HS-27A (cell line): ENCODE measurements around the gene ELP2.
A peak's percentile ranks its signal among the peaks of the same experiment; 100 is the strongest.

Experiments
- DNase-seq: peaks from one replicate; pipeline ENCODE4 v3.0.0-alpha.2; 2012; ENCODE audit warnings: low read depth, missing footprints

ELP2 gene

DNA sequence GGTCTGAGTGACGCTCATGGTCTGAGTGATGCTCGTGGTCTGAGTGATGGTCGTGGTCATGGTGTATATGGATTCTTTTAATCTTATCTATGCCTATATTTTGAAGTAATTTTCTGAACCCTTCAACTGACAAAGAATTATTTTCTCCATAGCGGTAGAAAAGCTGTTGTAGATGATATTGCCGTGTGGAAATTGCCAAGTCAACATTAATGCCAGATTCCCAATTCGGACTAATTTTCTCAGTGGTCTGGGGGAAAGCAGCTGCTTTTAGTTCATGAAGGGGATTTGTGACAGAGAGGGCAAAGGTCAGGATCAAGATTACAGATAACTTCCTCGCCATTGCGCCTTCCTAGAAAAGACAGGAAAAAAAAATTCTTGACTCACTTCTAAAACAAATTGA lies 3.0 kb upstream of the ELP2 start:
- DNase-seq: no peak

DNA sequence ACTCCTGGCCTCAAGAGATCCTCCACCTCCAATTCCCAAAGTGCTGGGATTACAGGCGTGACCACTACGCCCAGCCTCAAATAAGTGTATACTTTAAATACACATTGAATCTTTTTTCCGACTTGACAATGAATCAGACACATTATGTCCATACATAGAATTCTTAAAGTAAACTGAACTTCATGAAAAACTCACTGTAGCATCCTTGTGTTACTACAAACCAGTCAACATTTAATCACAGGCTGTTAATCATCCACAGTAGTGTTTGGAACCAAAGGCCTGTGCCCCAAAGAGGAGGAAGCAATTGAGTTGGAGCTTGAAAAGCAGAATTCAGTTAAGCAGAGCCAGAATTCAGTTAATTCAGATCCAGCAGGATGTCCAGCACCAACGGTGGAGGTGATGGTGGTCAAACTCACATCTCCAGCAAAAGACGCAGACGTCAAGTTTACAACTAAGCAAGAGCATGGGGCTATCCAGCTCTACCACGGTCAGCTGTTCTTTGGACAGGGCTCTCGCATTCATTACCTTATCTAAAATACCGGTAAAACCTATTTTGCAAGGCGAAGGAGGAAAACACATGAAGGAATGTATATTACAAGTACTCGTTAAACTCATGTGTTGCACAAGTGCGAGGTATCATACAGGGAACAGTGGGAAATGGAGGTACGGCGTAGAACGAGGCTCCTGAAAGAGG lies 1.7 kb upstream of the ELP2 start:
- no peak for DNase-seq

DNA sequence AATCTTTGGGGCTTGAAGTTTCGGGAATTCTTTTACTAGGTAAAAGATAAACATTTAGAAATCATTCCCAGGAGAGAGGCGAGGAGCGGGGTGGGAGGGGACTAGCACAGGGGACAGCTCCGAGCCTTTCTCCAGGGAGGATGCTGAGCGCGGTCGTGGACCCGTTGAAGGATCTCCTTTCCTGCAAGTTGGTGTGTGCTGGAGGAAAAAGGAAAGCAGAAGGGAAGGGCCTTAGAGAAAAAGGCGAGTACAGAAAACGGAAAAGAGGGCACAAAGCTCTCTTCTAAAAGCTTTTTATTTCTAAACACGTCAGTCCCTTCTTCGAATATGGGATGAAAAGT lies 1.2 kb upstream of the ELP2 start:
- DNase-seq: no peak

DNA sequence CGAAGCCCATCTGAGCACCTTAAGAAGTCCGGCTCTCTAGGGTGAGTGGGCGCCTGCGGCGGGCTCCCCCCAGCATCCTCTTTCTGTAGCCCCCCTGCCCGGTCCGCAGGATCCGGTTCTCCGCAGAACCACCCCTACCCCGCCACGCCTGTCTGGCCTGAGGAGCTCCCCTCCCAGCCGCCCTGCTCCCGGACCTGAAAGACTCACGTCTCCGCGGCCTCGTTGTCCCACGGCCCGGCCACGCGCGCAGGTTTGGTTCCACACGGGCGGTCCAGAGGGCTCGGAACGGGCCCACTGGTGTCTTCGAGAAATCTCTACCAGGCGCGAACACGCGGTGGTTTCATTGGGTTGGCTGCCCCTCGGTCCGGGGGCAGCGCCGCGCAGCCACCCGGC lies 796 bp upstream of the ELP2 start:
- no peak for DNase-seq

DNA sequence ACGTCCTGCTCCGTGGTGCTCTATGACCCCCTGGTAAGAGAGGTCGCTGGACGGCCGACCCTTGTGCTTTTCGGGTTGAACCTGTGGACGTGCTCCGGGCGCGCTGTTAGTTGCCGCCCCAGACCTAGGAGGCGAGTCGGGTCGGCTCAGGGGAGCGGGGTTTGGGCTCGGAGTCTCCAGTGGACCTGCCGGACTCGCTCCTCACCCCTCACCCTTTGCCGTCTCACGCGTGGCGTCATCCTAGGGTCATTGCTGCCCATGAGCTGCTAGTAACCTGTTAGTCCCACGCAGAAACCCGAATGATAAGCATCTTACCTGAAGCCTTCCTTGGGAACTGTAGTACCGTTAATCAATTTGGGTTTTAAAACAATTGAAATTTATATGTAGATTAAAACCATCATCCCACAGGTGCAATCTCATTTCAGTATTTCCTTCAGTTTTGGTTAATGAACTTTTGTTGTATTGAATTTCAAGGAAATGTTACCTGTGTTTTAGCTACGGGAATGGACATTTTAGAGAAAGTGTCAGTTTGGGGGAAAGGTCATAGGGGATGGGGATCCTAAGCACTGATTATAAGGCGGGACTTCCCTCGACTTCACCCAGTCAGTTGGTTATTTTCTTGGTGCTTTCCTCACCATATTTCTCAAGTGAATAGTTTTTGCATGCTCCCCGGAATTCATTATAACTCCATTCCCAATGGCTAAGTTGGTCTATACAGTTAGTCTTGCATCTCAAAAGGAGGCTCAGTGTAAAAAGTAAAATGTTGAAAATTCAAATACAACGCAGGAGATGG lies 536 bp downstream of the ELP2 start:
- no peak for DNase-seq

DNA sequence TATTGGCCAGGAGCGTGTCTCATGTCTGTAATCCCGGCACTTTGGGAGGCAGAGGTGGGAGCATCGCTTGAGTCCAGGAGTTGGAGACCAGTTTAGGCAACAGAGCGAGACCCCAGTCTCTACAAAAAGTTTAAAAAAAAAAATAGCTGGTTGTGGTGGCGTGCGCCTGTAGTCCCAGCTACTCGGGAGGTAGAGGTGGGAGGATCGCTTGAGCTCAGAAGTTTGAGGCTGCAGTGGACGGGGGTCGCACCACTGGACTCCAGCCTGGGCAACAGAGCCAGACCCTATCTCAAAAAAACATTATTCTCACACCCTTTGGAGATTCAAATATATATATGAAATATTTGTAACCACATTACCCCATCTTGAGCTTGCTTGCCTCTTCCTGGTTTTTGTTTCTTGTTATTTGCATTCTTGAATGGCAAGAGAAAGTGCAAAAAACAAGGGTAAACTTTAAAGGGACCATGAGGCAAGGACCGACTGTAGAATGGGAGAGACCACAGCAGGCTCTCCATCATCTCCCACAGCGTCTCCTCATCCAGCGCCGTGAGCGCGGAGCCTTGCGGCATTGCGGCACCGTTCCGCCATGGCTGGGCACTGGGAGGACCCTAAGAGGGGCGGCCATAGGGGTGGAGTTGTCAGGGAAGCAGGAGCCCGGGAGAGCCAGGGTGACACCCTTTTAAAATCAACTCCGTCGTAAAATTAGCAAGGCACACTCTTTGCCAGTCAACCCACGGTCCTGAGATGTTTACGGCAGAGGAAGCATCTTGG lies 1.4 kb downstream of the ELP2 start:
- no peak for DNase-seq

DNA sequence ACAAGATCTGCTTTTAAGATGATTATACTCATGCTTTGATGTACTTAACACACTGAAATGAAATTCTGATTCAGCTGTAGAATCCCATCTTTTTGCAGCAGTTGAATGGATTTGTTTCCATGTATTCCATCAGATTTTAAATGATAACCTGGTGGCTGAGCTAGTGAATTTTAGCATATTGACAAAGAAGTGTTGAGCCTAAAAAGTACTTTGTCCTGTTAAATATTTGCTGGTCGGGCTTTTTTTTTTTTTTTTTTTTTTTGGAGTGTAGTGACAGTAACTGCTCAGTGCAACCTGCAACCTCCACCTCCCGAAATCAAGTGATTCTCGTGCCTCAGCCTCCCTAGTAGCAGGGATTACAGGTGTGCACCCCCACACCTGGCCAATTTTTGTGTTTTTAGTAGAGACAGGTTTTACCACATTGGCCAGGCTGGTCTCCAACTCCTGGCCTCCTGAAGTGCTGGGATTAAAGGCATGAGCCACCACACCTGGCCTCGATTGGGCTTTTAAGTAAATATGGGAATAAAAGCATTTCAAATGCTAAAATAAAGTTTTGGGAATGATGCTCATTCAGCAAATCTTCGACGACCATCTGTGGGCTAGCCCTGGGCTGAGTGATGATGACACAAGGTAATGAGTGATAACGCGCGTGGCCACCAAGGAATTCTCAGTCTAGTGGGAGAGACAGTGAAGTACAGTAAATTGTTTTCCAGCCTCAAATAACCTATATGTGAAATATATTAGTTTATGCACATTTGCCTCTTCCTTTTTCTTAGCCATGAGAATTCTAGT lies 2.2 kb downstream of the ELP2 start:
- no peak for DNase-seq

DNA sequence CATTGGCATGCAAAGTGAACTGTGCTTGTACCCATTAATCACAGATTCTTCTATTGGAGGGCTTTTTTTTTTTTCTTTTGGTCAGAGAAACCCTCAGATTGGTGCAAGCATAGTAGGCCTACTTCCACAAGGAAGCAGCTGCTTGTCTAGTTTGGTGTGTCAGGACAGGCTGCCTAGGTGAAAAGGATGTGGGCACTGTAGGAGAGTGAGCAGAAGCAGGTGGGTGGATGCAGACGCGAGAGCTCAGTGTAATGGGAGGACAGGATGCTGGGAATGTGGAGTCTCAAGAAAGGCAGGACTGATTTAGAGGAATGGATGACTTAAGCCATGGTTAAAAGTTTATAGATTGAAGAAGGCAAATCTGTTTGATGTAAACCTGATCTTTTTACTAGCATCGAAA lies 3.1 kb downstream of the ELP2 start:
- no peak for DNase-seq

DNA sequence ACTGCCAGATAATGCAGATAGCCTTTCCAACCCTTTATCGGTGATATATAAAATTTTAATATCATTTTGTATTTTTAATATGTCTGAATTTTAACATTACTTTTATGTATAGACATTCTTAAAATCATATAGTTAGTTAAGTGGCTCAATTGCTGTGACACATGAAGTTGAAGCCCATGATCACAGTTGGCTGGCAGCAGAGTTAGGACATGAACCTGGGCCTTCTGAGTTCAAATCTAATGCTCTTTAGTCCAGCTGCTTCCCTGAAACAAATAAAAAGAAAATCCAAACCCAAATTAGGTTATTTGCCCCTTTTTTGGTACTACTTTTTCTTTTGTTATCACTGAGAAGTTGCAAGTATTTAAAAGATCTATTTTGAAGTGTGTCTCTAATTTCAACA lies 5.6 kb downstream of the ELP2 start:
- DNase-seq: no peak

DNA sequence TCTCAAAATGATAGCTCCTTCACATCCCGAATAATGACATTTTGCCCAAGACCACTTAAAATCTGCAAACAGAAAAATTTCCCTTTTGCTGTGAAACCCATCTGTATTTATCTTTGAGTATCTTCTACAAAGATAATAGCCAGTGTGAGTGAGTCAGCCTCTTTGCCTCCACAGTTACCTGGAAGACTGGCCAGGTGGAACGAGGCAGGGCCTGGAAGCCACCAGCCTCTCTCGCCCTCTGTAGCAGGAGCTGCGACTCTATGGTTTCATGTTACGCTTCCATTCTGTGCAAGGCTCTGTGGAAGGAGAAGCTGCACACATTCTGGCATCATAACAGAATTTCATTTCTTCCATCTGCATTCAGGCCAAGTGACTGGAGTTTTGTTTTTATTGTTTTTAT lies 9.5 kb downstream of the ELP2 start:
- DNase-seq: no peak

DNA sequence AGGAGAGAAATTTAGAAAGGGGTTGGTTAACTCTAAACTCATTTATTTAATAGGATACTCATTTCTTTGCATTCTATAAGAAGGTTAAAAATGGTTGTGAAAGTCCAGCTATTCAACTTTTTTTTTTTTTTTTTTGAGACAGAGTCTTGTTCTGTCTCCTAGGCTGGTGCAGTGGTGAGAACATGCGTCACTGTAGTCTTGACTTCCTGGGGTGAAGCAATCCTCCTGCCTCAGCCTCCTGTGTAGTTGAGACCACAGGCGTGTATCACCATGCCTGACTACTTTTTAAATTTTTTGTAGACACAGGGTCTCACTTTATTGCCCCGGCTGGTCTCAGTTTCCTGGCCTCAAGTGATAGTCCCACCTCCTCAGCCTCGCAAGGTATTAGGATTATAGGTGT lies 11.9 kb downstream of the ELP2 start:
- DNase-seq: no peak

DNA sequence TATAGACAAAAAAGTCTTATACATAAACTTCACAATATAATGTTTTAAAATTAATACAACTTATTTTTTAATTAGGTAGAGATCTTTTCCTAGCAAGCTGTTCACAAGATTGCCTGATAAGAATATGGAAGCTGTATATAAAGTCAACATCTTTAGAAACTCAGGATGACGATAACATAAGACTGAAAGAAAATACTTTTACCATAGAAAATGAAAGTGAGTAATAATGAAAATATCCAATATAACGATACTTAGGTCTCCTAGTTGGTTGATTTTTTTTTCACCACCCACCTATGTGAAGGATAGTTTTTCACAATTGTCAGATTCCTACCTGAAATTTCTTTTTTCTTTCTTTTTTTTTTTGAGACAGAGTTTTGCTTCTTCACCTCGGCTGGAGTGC lies 13.1 kb downstream of the ELP2 start:
- DNase-seq: no peak

DNA sequence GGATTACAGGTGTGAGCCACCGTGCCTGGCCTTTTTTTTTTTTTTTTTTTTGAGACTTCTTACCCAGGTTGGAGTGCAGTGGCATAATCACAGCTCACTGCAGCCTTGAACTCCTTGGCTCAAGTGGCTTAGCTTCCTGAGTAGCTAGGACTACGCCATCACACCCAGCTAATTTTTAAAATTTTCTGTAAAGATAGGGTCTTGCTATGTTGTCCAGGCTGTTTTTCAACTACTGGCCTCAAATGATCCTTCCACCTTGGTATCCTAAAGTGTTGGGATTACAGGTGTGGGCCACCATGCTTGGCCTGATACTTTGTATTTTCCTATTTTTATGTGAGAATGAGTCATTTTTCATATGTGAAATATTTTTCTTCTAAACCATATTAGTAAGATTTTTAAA lies 13.7 kb downstream of the ELP2 start:
- no peak for DNase-seq

DNA sequence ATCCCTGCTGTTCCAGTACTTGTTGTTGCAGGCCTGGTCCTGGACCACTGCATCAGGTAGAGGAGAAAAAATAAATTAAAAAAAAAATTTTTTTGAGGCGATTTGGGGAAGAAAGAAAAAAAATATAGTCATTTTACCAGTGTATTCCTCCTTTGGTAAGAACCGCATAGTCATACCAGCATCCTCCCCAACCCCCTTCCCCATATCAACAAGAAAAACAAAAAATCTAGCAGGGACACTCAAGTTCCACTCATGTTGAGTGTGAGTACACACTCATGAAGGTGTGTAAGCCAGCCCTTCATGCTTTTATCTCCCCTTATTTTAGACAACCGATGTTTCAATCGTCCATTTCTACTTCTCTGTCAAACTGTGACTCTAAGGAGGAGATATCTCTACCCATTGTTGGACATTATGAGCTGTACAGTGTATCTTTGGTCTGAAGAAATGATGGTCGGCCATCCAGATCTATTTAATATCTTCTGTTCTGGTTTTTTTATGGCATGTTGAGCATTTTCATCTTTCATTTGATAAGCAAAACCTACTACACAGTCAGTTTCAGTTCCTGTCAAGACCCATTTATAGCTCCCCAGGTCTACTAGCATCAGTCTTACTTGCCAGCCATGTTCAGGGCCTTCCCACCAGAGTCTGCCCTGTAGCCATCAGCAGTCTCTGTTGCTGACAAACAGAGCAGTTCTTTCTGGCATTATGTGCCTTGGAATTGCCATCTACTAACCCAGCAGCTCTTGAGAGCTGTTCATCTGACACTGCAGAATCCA lies 20.0 kb downstream of the ELP2 start:
- no peak for DNase-seq

DNA sequence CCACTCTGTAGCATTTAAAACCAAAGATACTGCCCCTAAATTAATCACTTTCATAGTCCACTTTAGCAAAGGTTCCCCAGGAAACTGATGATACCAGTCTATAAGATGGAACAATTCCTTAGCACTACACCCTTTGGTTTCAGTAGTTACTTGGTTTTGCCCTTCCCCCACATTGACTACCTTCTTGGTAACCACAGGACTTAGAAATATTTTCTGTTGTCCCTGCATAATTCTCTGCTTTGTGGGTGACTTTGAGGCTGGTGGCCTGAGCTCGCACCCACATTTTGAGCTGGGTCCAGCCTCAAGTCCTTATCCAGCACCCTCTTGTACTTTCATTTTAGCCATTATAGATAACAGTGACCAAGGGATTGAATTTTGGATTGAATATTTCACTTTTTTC lies 23.1 kb downstream of the ELP2 start:
- no peak for DNase-seq

DNA sequence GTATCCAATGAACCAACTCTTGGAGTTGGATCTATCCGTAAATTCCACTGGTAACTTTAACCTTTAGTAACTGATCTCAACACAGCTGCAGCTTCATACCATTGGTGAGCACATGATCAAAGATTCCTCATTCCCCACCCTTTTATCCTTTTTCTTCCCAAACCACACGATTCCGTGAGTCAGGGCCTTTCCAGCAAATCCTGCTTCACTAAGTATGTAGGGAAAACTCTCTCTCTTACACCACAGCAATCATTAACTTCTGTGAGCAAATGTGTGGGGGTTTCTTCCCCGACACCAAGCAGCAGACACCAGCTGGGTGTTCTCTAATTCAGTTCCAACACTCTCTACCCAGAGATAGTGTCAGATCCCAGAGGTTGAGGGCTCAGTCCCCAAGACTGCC lies 23.5 kb downstream of the ELP2 start:
- peak; percentile 72 for DNase-seq

DNA sequence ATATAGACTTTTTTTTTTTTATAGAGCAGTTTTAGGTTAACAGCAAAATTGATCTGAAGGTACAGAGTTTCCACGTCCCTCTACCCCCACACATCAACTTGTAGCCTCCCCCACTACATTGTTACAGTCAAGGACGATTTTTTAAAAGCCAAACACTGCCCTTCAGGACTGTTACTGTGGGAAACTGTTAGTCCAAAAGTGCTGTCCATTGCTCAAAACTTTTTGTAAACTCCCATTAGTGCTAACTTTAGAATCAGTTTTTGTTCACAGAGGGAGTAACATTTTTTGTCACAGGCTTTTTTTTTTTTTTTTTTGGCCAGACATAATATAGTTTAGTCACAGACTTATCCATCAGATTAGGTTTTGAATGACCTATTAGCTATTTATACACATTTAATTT lies 24.1 kb downstream of the ELP2 start:
- DNase-seq: no peak

DNA sequence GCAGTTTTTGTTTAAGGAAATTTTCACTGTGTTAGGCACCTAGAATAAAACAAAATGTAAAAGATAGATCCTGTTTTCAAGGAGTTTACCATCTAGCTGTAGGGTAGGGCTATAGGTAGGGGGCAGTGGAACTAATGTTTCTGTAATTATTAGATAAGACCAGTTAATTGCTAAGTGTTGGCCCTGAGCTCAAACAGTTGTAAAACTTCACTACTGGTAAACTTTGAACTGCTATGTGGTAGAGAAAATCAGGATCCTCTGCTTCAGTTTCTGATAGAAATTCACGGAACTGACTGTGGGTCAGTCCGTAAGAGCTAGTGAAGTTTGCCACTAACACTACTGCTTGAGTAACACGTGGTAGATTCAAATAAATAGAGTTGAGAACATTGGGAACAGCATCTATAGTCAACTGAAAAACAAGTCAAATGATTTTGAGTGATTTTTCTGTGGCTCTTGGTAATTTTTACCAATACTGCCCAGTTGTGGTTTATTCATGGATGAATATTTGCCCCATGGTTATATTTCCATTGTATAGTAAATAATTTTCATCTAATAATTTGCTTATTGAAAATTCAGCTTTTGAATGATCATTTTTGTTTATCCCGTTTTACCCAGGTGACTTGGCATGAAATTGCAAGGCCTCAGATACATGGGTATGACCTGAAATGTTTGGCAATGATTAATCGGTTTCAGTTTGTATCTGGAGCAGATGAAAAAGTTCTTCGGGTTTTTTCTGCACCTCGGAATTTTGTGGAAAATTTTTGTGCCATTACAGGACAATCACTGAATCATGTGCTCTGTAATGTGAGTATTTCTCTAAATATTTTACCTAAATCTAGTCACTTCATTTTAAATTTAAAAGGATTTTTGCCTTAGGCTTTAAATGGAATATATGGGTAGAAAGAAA lies 26.4 kb downstream of the ELP2 start:
- DNase-seq: peak; percentile 27

DNA sequence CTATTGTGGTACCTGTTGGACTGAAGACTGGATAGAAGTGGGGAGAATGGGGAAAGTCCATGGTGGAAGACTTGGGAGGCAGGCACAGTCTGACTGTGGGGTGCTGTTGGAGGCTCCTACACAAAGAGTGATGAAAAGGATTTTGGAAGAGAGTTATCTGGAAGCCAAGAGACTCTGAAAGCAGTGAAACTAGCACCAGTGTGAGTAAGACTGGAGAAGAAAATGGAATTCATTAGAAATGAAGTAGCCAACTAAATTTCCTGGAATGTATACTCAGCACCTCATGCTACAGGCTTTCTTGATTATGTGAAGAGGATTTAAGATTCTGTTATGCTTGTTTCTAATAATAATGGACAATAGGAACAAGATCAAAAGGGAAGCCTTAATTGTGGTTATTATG lies 27.7 kb downstream of the ELP2 start:
- DNase-seq: no peak

DNA sequence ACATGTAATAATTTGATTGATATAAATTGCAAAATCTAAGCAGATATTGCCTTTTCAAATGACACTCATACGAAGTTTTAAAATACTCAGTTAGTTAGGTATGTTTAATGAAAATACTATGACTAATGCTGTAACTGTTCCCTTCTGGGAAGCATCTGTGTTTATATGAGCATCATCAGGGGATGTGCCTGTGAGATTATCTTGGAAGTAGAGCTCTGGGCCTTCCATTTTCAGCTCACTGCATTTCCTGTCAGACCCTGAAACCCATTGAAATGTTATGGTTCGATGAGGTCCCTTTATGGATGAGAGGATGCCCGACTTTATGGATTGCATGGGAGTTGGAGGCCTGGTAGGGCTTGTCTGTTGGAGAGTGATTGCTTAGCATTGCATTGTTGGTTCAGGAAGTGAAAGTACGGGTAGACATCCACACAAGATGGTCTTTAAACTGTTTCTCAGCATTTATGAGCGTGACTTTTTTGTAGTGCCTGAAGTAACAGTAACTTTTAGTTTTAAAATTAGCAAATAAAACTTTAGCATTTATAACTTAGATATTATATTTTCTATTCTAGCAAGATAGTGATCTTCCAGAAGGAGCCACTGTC lies 28.7 kb downstream of the ELP2 start:
- peak; percentile 31 for DNase-seq
